Neuron (in vitro differentiated cells): ENCODE data around the gene PAFAH2.
A peak's percentile ranks its signal among the peaks of the same experiment; 100 is the strongest.

ENCODE experiments used
- H2AFZ ChIP-seq: one replicate; pipeline ENCODE4 v1.6.1; 2013; ENCODE audit warnings: low read depth, mild to moderate bottlenecking, inconsistent platforms, low read length, moderate library complexity
- H3K27me3 ChIP-seq: one replicate; pipeline ENCODE4 v1.6.1; 2013; ENCODE audit warnings: low read length; ENCODE audit not compliant: insufficient read depth
- H3K36me3 ChIP-seq: one replicate; pipeline ENCODE4 v1.6.1; 2013; ENCODE audit warnings: low read length; ENCODE audit not compliant: insufficient read depth
- H3K4me1 ChIP-seq: one replicate; pipeline ENCODE4 v1.6.1; 2013; ENCODE audit warnings: low read length; ENCODE audit not compliant: insufficient read depth
- H3K4me3 ChIP-seq: 2 replicates; pipeline ENCODE4 v1.5.1; 2013; ENCODE audit warnings: mild to moderate bottlenecking, low read length, moderate library complexity
- H3K9me3 ChIP-seq: one replicate; pipeline ENCODE4 v1.6.1; 2013; ENCODE audit warnings: low read length

PAFAH2 gene

GRCh38 chr1:26025517-26025916, 27.7 kb upstream of the PAFAH2 start:
- H2AFZ ChIP-seq: no peak overlapping the region
- no peak overlapping the region for H3K4me3 ChIP-seq
- H3K9me3 ChIP-seq: no peaks in the 10 kb centered on the region
- peaks cover 8% of the 10 kb centered on the region for H3K4me1 ChIP-seq
- H3K36me3 ChIP-seq: no peaks in the 10 kb centered on the region
- peaks cover 5% of the 10 kb centered on the region for H3K27me3 ChIP-seq

DNA sequence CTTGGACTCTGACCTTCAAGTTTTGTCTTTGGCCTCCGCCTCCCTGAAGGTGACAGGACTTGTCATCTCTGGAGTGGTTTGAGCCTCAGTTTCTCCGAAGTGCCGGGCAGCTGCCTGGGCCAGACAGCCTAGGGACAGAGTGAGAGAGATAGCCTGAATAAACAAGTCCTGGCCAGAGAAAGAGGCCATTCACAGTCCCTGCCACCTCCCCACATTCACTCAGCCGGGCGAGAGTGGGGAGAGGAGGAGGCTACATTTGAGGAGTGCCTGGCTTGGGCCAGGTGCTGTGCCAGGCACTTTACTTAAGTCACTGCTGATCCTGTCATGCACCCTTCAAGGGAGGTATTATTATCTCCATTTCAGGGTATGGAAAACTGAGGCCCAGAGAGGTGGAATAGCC, 27.2 kb upstream of the PAFAH2 start:
- H3K27me3 ChIP-seq: peaks cover 5% of the 10 kb centered on the region
- no peak overlapping the region for H2AFZ ChIP-seq
- no peaks in the 10 kb centered on the region for H3K9me3 ChIP-seq
- H3K4me1 ChIP-seq: peaks cover 13% of the 10 kb centered on the region
- H3K4me3 ChIP-seq: no peak overlapping the region
- no peaks in the 10 kb centered on the region for H3K36me3 ChIP-seq

DNA sequence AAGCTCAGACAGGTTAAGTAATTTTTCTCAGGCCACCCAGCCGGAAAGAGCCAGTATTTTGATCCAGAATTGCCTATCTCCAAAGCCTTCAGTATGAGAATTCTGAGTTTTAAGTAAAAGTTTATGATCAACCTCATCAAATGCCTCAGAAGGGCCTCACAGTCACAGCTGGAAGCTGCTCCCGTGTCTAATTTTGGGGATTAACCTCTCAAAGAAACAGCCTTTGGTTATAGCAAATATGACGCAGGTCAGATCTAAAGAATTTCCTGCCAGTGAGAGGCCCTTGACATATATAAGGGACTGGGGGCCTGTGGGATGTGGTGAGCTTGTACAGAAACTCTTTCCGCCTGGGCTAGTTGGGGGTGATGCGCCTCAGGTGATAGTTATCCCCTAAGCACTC, 26.0 kb upstream of the PAFAH2 start:
- Histone ChIP-seq H3K4me3 (no peak overlapping the region), H3K36me3 (no peaks in the 10 kb centered on the region), H2AFZ (no peak overlapping the region), H3K4me1 (peaks cover 18% of the 10 kb centered on the region), H3K27me3 (peaks cover 5% of the 10 kb centered on the region), H3K9me3 (no peaks in the 10 kb centered on the region)

DNA sequence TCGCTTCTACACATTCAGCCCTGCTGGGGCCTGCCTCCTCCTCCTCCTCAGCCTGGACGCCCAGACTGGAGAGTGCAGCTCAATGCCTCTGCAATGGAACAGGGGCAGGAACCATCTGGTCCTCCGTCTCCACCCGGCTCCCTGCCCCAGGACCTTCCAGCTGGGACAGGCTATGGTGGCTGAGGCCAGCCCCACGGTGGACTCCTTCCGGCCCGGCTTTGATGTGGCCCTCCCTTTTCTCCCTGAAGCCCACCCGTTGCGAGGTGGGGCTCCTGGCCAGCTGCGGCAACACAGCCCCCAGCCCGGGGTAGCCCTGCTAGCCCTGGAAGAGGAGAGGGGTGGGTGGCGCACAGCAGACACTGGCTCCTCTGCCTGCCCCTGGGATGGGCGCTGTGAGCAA, 25.1 kb upstream of the PAFAH2 start:
- no peaks in the 10 kb centered on the region for H3K36me3 ChIP-seq
- peaks cover 5% of the 10 kb centered on the region for H3K27me3 ChIP-seq
- no peaks in the 10 kb centered on the region for H3K9me3 ChIP-seq
- no peak overlapping the region for H2AFZ ChIP-seq
- no peak overlapping the region for H3K4me3 ChIP-seq
- peaks cover 24% of the 10 kb centered on the region for H3K4me1 ChIP-seq

DNA sequence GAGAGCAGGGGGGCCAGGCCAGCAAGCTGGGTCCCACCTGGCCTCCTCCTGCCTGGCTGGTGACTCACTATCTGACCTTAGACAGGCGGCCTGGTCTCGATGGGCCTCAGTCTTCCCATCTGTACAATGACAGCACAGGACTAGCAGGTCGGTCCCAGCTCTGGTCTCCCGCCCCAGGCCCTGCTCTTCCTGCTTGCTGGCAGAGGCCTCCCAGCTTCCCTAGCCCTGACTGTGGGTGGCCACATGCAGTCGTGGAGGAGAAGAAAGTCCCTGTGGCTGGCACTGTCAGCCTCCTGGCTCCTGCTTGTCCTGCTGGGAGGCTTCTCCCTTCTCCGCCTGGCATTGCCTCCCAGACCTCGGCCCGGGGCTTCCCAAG, 24.5 kb upstream of the PAFAH2 start:
- Histone ChIP-seq H2AFZ (no peak overlapping the region), H3K36me3 (no peaks in the 10 kb centered on the region), H3K4me3 (no peak overlapping the region), H3K27me3 (peaks cover 5% of the 10 kb centered on the region), H3K9me3 (no peaks in the 10 kb centered on the region), H3K4me1 (peaks cover 24% of the 10 kb centered on the region)

DNA sequence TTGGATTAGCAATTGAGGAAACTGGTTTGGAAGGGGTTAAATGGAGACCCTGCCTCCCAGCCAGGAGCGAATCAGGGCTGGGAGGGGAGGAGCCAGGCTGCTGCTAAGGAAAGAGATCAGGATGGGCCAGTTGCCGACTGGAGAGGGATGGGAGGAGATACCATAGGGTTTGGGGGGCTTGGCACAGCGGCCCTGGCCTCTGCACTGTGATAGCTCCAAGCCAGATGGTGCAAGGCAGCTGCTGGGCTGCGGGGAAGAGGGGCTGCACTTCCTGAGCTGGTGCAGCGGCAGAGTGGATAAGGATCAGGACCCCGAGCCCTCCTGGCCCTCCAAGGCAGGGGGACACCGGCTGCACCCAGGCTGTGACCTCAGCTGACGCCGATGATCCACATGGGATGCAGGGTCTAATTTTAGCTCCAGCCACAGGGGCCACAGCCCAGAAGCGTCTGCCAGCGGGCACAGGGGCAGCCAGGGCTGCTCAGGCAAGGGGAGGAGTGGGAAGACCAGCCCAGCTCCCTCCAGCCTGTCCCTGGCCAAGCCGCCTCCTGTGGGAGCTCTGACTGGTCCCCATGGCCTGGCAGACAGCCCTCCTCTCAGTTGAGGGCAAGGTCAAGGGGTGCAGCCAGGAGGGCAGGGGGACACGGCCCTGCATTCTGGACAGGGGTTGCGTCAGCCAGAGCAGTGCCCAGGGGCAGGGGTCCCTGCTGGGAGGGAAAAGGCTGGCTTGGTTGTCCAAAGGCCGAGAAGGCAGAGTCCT, 24.0 kb upstream of the PAFAH2 start, which contains the start of gene EXTL1:
Gene EXTL1 (plus strand): TSS at position 129 of the 757 bp plus-strand sequence. CDS start 872 bp downstream, outside the sequence.
- Histone ChIP-seq H3K9me3 (no peaks in the 10 kb centered on the region), H3K4me3 (peak within 1 kb of the TSS; percentile 53), H3K27me3 (peaks cover 5% of the 10 kb centered on the region), H2AFZ (peak within 1 kb of the TSS; percentile 38), H3K4me1 (peaks cover 26% of the 10 kb centered on the region), H3K36me3 (no peaks in the 10 kb centered on the region)

DNA sequence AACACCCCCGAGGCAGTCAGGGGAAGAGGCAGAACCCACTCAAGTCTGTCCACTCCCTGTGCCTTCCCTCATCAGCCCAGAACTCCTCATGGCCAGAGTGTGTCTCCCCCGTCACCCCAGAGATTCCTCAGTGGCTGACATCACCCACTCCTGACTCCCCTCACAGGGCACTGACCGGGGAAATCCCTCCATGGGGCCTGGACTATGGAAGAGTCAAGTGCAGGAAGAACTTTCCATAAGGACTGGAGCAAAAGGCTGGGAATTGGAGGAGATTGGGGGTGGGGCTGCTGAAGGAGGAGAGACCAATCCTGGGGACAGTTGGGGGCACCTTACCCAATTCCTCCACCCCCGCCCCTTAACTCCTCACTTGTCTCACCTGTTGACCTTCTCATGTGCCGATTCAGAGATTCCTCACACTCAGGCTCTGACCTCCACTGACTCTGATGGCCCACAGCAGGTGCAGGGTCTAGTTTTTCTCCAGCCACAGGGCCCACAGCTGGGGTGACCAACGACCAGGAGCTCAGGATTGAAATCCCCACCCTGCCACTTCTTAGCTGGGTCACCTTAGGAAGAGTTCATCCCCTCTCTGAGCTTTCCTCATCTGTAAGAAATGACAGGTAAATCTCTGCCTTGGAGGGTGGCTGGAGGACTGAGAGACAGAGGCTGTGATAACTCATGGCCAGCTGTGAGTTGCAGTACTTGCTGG, 23.2 kb upstream of the PAFAH2 start:
- H2AFZ ChIP-seq: no peak overlapping the region
- peaks cover 5% of the 10 kb centered on the region for H3K27me3 ChIP-seq
- no peaks in the 10 kb centered on the region for H3K9me3 ChIP-seq
- no peak overlapping the region for H3K4me3 ChIP-seq
- no peaks in the 10 kb centered on the region for H3K36me3 ChIP-seq
- peaks cover 33% of the 10 kb centered on the region for H3K4me1 ChIP-seq

- Histone ChIP-seq H3K9me3 (no peaks in the 10 kb centered on the region), H3K36me3 (no peaks in the 10 kb centered on the region), H3K27me3 (peaks cover 5% of the 10 kb centered on the region), H3K4me3 (no peak overlapping the region), H2AFZ (no peak overlapping the region), H3K4me1 (peaks cover 33% of the 10 kb centered on the region)
These were observed 22.5 kb upstream of the PAFAH2 start for GRCh38 chr1:26020330-26020768.

DNA sequence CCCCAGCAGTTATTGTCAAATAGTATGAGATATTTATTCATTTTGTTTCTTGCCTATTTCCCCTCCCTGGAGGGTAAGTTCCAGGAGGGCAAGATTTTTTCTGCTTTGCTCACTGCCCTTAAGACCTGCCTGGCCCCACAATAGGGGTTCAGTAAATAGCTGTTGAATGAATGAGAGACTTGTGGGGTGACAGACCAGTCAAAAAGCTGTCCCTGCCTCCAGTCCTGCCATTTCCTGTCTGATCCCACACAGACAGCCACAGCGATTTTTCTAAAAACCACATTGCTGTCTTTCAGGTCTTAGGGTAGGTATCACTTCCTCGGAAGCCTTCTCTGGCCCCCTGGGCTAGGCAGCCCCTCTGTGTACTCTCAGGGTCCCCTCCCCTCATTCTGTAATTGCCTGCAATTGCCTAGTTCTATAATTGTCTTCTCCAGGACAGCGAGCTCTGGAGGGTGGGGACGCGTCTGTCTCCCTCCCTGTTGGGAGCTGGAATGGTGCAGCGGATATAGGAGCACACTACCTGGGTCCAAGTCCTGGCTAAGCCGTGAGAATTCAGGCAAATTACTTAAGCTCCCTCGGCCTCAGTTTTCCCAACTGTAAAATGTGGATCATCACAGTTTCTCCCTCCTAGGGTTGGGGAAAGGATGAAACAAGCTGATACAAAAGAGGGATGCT, 21.9 kb upstream of the PAFAH2 start:
- no peak overlapping the region for H3K4me3 ChIP-seq
- no peak overlapping the region for H2AFZ ChIP-seq
- H3K9me3 ChIP-seq: no peaks in the 10 kb centered on the region
- H3K4me1 ChIP-seq: peaks cover 33% of the 10 kb centered on the region
- no peaks in the 10 kb centered on the region for H3K36me3 ChIP-seq
- peaks cover 5% of the 10 kb centered on the region for H3K27me3 ChIP-seq

DNA sequence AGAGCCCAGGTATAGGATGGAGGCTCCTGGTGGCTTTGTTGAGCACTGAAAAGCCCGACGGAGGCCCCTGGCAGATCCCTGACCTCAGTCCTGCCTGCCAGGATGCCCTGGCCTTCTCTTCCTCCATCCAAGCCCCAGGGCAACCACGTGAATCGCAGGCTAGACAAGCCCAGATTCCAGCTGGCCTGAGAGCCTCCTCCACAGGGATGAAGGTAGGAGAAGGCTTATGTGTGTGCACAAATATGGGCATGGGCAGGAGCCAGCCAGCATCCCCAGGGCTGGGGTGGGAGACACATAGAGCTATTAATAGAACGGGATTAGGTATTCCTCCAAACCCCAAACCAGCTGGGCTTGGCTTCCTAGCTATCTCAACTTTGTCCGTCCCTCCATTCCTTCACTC, 19.7 kb upstream of the PAFAH2 start:
- H3K27me3 ChIP-seq: no peaks in the 10 kb centered on the region
- peaks cover 33% of the 10 kb centered on the region for H3K4me1 ChIP-seq

DNA sequence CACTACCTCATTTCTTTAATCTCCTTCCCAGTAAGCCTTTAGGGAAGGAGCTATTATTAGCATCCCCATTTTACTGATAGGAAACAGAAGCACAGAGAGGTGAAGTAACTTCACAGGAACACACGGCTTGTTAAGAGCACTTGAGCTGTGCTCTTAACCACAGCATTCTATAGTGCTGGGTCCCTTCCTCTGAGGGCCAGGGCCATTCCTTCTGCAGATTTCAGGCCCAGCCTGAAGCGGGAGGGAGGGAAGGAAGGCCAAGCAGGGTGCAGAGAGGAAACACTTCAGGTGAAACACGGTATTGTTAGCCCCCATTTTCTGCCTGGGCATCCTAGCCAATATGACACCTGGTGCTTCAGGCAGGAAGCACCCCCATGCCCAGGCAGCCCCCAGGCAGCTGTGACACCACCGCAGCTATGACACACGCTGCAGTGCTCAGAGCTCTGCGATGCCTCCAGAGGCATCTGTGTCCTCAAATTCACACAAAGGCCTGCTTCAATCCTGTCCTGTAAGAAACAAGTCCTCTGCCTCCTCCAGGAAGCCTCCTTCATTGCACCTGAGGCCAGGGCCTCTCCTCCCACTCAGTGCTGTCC, 19.2 kb upstream of the PAFAH2 start:
- Histone ChIP-seq H3K36me3 (no peaks in the 10 kb centered on the region), H3K4me3 (no peak overlapping the region), H3K9me3 (no peaks in the 10 kb centered on the region), H3K4me1 (peaks cover 31% of the 10 kb centered on the region), H2AFZ (no peak overlapping the region), H3K27me3 (no peaks in the 10 kb centered on the region)

More for the DNA sequence above, 19.7 kb upstream of the PAFAH2 start:
- H2AFZ ChIP-seq: no peak overlapping the region
- no peaks in the 10 kb centered on the region for H3K9me3 ChIP-seq
- no peaks in the 10 kb centered on the region for H3K36me3 ChIP-seq
- no peak overlapping the region for H3K4me3 ChIP-seq

DNA sequence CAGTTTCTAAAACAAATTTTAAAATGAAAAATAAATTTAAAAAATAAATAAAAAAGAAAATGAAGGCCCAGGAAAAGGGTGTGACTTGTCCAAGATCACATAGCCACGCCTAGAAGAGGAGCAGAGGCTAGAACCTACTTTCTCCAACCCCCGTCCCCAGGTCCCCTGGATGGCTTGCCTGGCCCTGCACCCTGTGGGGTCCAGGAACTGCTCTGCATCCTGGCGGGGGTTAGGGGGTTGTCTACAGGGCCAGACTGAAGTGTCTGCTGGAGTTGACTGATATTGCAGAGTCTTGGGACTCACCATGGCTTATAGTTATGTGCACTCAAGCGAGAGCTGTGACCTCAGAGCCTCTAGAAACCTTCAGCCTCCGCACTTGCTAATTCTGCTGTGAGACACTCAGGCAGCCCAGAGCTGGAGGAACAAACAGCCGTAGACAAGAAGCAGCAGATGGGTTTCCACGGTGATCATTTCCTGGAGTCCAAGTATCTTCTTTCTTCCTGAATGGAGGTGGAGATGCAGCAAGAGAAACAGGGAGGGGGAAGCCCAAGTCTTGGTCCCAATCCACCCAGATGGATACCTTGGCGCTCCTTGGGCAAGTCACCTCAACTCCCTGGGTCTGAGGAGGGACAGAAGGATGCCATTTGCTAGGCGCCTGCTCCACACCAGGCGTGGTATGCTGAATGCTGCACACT, 18.5 kb upstream of the PAFAH2 start:
- Histone ChIP-seq H3K9me3 (no peaks in the 10 kb centered on the region), H2AFZ (no peak overlapping the region), H3K27me3 (no peaks in the 10 kb centered on the region), H3K36me3 (no peaks in the 10 kb centered on the region), H3K4me3 (no peak overlapping the region), H3K4me1 (peaks cover 28% of the 10 kb centered on the region)
